ENCODE results near the gene PEX5L. TPM values are rescaled to one million over a fixed set of nuclear protein-coding genes. Genes with fewer than 3 reads are reported as not detected.

Gene PEX5L
- total RNA-seq, 2 experiments from 2014 or later, result not detected

- peaks cover 18% of the 10 kb centered on the region for H3K27me3 Mint-ChIP-seq (ENCODE audit: low read depth)
- intact Hi-C loops (cut with micrococcal nuclease), result no loop called here
- DNase-seq, result no peak
- H3K9me3 Mint-ChIP-seq, result peaks cover 2% of the 10 kb centered on the region
- CTCF ChIA-PET, result no interaction called here
- H3K36me3 Mint-ChIP-seq (ENCODE audit: low read depth), result no peaks in the 10 kb centered on the region
- H3K27ac Mint-ChIP-seq, result no peak overlapping the region
- no peaks in the 10 kb centered on the region for H3K4me1 Mint-ChIP-seq (ENCODE audit: low read depth)
- no peak overlapping the region for H3K4me3 Mint-ChIP-seq
Observed at GRCh38 chr3:179949412-179949811, 87.3 kb downstream of the PEX5L start.

GRCh38 chr3:179948740-179949139 is 88.0 kb downstream of the PEX5L start:
- intact Hi-C loops (cut with micrococcal nuclease), result no loop called here
- Mint-ChIP-seq H3K27me3 (ENCODE audit: low read depth) (peaks cover 18% of the 10 kb centered on the region), H3K4me1 (ENCODE audit: low read depth) (no peaks in the 10 kb centered on the region), H3K36me3 (ENCODE audit: low read depth) (no peaks in the 10 kb centered on the region), H3K27ac (no peak overlapping the region), H3K9me3 (peaks cover 2% of the 10 kb centered on the region), H3K4me3 (no peak overlapping the region)
- no peak for DNase-seq
- CTCF ChIA-PET, result no interaction called here

- DNase-seq, result no peak
- Mint-ChIP-seq H3K27ac (no peak overlapping the region), H3K36me3 (ENCODE audit: low read depth) (no peaks in the 10 kb centered on the region), H3K4me3 (no peak overlapping the region), H3K27me3 (ENCODE audit: low read depth) (peaks cover 17% of the 10 kb centered on the region), H3K9me3 (no peaks in the 10 kb centered on the region), H3K4me1 (ENCODE audit: low read depth) (no peaks in the 10 kb centered on the region)
- intact Hi-C loops (cut with micrococcal nuclease), result no loop called here
- CTCF ChIA-PET, result no interaction called here
Observed at GRCh38 chr3:179945569-179945968, 91.2 kb downstream of the PEX5L start.

DNA sequence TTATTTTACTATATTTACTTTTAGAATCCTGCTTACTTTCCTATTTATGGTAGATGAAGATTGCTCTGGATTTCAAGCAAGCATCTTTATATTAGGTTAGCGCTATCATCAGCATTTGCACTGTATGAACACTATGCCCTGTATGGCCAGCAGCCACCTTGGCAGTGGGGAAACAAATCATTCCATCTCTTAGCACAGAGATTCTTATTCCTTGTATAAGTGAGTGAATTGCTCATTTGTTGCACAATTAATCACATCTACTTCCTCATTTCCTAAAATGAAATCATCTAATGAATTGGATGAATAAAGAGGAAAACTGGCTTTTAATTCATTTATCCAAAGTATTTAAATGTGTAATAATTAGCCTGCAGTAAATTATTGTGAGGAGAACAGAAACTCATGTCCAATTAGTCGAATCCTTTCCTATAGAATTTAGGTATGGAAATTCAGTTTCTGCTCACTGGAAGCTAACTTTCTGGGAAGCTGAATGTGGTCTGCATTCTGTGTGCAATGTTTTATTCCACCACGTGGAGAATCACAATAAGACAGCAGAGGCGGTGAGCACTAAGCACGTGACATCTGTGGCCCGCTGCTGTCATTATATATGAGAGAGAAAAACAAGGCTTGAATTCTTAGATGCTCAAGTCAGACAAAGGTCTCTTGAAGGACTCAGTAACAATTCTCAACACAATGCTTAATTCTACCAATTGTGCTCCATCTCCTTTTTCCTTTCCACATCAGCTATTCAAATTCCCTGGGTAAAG is 93.4 kb downstream of the PEX5L start:
- Mint-ChIP-seq H3K27me3 (ENCODE audit: low read depth) (peaks cover 19% of the 10 kb centered on the region), H3K9me3 (no peaks in the 10 kb centered on the region), H3K4me3 (no peak overlapping the region), H3K36me3 (ENCODE audit: low read depth) (no peaks in the 10 kb centered on the region), H3K27ac (no peak overlapping the region), H3K4me1 (ENCODE audit: low read depth) (no peaks in the 10 kb centered on the region)
- intact Hi-C loops (cut with micrococcal nuclease), result no loop called here
- DNase-seq, result no peak
- CTCF ChIA-PET, result no interaction called here

- peaks cover 21% of the 10 kb centered on the region for H3K27me3 Mint-ChIP-seq (ENCODE audit: low read depth)
- no peaks in the 10 kb centered on the region for H3K36me3 Mint-ChIP-seq (ENCODE audit: low read depth)
- no peaks in the 10 kb centered on the region for H3K9me3 Mint-ChIP-seq
- intact Hi-C loops (cut with micrococcal nuclease), result no loop called here
- H3K27ac Mint-ChIP-seq, result no peak overlapping the region
- H3K4me3 Mint-ChIP-seq, result no peak overlapping the region
- DNase-seq, result no peak
- H3K4me1 Mint-ChIP-seq (ENCODE audit: low read depth), result no peaks in the 10 kb centered on the region
- CTCF ChIA-PET, result no interaction called here
Observed at GRCh38 chr3:179942553-179943075, 94.1 kb downstream of the PEX5L start.

DNA sequence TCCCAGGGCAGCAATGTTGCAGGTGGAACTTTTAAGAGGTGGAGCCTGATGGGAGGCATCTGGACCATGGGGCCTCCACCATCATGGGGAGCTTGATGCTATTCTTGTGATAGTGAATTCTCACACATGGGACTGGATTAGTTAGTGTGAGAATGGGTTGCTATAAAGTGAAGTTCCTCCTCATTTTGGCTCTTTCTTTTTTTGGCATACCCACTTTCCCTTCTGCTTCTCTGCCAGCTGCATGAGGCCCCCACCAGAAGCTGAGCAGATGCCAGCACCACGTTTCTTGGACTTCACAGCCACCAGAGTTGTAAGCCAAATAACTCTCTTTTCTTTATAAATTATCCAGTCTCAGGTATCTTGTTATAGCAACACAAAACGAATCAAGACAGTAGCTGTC is 101.0 kb downstream of the PEX5L start:
- Mint-ChIP-seq H3K4me3 (no peak overlapping the region), H3K27me3 (ENCODE audit: low read depth) (peaks cover 7% of the 10 kb centered on the region), H3K36me3 (ENCODE audit: low read depth) (no peaks in the 10 kb centered on the region), H3K4me1 (ENCODE audit: low read depth) (no peaks in the 10 kb centered on the region), H3K27ac (no peak overlapping the region), H3K9me3 (no peaks in the 10 kb centered on the region)
- intact Hi-C loops (cut with micrococcal nuclease), result no loop called here
- no peak for DNase-seq
- CTCF ChIA-PET, result no interaction called here

DNA sequence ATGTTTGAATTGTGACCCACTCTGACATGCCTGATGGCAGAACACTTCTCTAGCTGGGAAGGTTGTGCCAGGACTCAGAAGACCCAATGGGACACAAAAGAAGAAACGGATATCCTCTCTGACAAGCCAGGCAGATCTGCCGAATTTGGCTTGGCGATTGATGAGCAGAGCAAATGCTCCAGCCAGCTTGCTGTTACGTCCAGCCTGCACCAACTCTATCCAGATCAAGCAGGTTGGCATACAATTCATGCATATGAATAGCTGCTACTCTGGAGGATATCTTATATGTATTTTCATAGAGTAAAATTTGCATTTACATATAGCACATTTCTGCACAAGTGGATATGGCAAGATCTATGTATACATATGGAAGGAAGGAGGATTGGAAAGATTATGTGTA is 102.8 kb downstream of the PEX5L start:
- no peak for DNase-seq
- intact Hi-C loops (cut with micrococcal nuclease), result no loop called here
- CTCF ChIA-PET, result no interaction called here
- Mint-ChIP-seq H3K4me1 (ENCODE audit: low read depth) (no peaks in the 10 kb centered on the region), H3K27ac (no peak overlapping the region), H3K9me3 (no peaks in the 10 kb centered on the region), H3K27me3 (ENCODE audit: low read depth) (peaks cover 8% of the 10 kb centered on the region), H3K36me3 (ENCODE audit: low read depth) (no peaks in the 10 kb centered on the region), H3K4me3 (no peak overlapping the region)

GRCh38 chr3:179933080-179933479 is 103.7 kb downstream of the PEX5L start:
- Mint-ChIP-seq H3K9me3 (no peaks in the 10 kb centered on the region), H3K4me1 (ENCODE audit: low read depth) (no peaks in the 10 kb centered on the region), H3K27ac (no peak overlapping the region), H3K36me3 (ENCODE audit: low read depth) (no peaks in the 10 kb centered on the region), H3K4me3 (no peak overlapping the region), H3K27me3 (ENCODE audit: low read depth) (peaks cover 11% of the 10 kb centered on the region)
- intact Hi-C loops (cut with micrococcal nuclease), result no loop called here
- CTCF ChIA-PET, result no interaction called here
- DNase-seq, result no peak

DNA sequence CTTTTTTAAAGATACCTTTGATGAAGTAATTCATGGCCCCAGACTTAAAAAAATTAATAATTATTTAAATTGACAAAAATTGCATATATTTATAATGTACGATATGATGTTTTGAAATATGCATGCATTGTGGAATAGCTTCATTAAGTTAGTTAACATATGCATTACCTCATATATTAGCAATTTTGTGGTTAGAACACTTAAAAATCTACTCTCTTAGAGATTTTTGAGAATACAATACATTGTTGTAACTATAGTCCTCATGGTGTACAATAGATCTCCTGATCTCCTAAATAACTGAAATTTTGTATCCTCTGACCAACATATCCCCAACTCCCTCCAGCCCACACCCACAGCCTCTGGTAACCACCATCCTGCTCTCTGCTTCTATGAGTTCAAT is 104.1 kb downstream of the PEX5L start:
- intact Hi-C loops (cut with micrococcal nuclease), result no loop called here
- no peaks in the 10 kb centered on the region for H3K36me3 Mint-ChIP-seq (ENCODE audit: low read depth)
- CTCF ChIA-PET, result no interaction called here
- no peaks in the 10 kb centered on the region for H3K4me1 Mint-ChIP-seq (ENCODE audit: low read depth)
- no peak for DNase-seq
- no peaks in the 10 kb centered on the region for H3K9me3 Mint-ChIP-seq
- H3K27ac Mint-ChIP-seq, result no peak overlapping the region
- H3K27me3 Mint-ChIP-seq (ENCODE audit: low read depth), result peaks cover 9% of the 10 kb centered on the region
- no peak overlapping the region for H3K4me3 Mint-ChIP-seq

DNA sequence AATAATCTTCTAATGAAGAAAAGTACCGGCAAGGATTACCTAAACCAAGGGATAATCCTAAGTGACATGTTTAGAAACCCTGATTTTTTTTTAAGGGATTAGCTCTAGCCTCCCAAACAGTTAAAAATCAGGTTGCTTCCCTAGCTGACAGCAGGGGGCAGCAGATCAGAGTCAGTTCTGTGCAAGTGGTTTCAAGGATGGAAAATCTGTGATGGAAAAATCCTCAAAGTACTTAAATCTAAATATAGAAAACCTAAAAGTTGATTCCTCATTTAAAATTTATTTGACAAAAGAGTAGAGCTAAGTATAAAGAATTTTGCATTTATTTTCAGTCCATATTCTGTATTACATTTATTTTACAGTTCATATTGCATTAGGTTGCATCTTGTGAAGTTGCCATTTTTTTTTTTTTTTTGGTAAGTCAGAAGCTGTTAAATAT is 107.6 kb downstream of the PEX5L start:
- no peak overlapping the region for H3K27ac Mint-ChIP-seq
- no peak overlapping the region for H3K4me3 Mint-ChIP-seq
- intact Hi-C loops (cut with micrococcal nuclease), result loop anchor here (1.0 to 5.0 kb wide), 3 partner anchors 666 to 928 kb away; no protein-coding TSS in a partner anchor
- no peaks in the 10 kb centered on the region for H3K36me3 Mint-ChIP-seq (ENCODE audit: low read depth)
- H3K27me3 Mint-ChIP-seq (ENCODE audit: low read depth), result peaks cover 15% of the 10 kb centered on the region
- H3K4me1 Mint-ChIP-seq (ENCODE audit: low read depth), result no peaks in the 10 kb centered on the region
- peak; percentile 61 for DNase-seq
- no peaks in the 10 kb centered on the region for H3K9me3 Mint-ChIP-seq
- CTCF ChIA-PET, result interaction anchor here (0.6 to 2.2 kb wide), 20 partner anchors 10 to 1880 kb away, joined by 3 to 12 read pairs (median 4); no protein-coding TSS in a partner anchor

DNA sequence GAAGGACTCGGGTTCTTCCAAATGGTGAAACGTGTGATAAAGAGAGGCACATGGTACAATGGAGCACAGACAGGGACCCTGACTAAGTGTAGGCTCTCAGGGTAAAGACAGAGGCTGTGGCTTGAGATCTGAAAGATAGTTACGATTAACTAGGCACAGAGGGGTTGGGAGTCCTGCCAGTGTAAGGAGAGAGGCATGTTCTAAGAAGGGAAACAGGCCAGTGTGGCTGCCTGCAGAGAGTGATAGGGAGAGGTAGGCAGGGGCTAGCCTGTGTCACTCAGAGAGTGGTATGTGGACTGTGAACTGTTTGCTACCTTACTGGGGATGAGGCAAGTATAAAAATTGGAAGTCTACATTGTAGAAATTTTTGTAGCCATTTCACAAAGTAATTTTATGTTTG is 109.5 kb downstream of the PEX5L start:
- Mint-ChIP-seq H3K9me3 (no peaks in the 10 kb centered on the region), H3K4me3 (no peak overlapping the region), H3K4me1 (ENCODE audit: low read depth) (no peaks in the 10 kb centered on the region), H3K36me3 (ENCODE audit: low read depth) (no peaks in the 10 kb centered on the region), H3K27me3 (ENCODE audit: low read depth) (peaks cover 13% of the 10 kb centered on the region), H3K27ac (no peak overlapping the region)
- DNase-seq, result no peak
- CTCF ChIA-PET, result no interaction called here
- intact Hi-C loops (cut with micrococcal nuclease), result loop anchor here (5.0 kb wide), 2 partner anchors 755 to 930 kb away; no protein-coding TSS in a partner anchor

DNA sequence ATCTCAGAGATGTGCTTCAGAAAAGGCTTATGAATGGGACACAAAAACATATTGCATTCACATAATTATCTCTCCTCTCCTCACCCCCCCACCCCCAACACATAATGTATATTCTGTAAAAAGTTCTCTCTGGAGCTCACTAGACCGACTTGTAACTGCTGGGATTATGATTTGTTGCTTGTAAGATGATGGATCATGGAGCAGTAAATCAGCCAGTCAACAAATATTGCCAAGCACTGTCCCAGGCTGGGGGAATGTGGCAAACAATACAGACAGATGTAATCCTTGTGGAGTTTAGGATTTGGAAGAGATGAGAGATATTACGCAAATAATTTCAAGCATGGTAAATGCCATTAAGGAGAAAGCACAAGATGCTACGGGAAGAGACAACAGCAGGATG is 114.8 kb downstream of the PEX5L start:
- no peaks in the 10 kb centered on the region for H3K9me3 Mint-ChIP-seq
- no peak overlapping the region for H3K4me3 Mint-ChIP-seq
- no peaks in the 10 kb centered on the region for H3K36me3 Mint-ChIP-seq (ENCODE audit: low read depth)
- peaks cover 9% of the 10 kb centered on the region for H3K27me3 Mint-ChIP-seq (ENCODE audit: low read depth)
- intact Hi-C loops (cut with micrococcal nuclease), result loop anchor here (1.0 kb wide), 1 partner anchor 269 kb away; the partner anchor contains the start of gene USP13
- CTCF ChIA-PET, result no interaction called here
- DNase-seq, result no peak
- no peaks in the 10 kb centered on the region for H3K4me1 Mint-ChIP-seq (ENCODE audit: low read depth)
- no peak overlapping the region for H3K27ac Mint-ChIP-seq

DNA sequence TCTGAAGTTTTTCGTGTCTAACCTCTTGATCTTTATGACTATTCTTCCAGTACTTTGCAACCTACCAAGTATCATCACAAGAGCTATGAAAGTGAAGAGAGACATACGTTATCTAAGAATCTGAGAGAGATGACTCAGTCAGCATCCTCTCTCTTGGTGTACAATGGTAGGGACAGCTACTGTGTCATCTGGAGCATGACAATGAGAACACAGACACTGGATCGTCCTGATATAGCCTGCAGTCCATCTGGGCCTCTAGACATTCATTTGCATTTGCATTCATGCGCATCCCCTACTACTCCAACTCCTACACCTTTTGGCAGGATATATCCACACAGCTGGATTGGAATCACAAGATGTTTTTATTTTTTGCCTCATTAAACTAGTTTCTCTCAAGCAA is 115.2 kb downstream of the PEX5L start:
- CTCF ChIA-PET, result no interaction called here
- Mint-ChIP-seq H3K27ac (no peak overlapping the region), H3K4me1 (ENCODE audit: low read depth) (no peaks in the 10 kb centered on the region), H3K36me3 (ENCODE audit: low read depth) (no peaks in the 10 kb centered on the region), H3K4me3 (no peak overlapping the region), H3K27me3 (ENCODE audit: low read depth) (peaks cover 9% of the 10 kb centered on the region), H3K9me3 (no peaks in the 10 kb centered on the region)
- intact Hi-C loops (cut with micrococcal nuclease), result loop anchor here (1.0 kb wide), 1 partner anchor 268 kb away; the partner anchor contains the start of gene USP13
- no peak for DNase-seq

Measured in activated naive CD4-positive, alpha-beta T cell treated with anti-CD3 and anti-CD28 coated beads for 36 hours (primary cell).